ENCODE results near the gene COMT.
"Not testable (repeated sequence)": the region's sequence is repeated elsewhere in the genome, so short reads cannot be mapped to it uniquely, and the experiment has no call there.

COMT gene

DNA sequence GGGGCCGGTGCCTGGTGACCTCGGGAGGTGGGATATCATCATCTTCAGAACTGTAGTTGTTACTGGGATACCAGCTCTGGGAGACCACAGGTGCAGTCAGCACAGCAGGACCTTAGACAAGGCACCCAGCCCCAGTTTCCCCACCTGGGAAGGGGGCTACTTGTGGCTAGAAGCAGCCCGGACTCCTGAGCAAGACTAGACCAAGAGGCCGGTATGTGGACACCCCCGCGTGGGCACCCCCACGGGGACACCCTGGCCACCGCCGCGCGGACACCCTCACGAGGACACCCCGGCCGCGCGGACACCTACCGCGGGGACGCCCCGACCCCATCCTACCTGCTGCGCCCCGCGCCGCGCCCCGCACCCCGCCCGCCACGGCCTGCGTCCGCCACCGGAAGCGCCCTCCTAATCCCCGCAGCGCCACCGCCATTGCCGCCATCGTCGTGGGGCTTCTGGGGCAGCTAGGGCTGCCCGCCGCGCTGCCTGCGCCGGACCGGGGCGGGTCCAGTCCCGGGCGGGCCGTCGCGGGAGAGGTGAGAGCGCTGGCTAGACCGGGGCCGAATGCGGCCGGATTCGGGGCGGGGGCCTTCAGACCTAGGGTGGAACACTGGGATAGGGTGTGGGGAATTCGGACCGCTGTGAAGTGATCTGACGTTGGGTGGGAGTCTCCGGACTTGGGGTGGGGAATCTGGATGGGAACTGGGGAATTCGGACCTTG is at the start of gene COMT, which contains the start of gene TXNRD2:
Gene COMT (plus strand): TSS at position 408 of the 718 bp plus-strand sequence. CDS start 20,755 bp downstream, outside the sequence.
Gene TXNRD2 (minus strand): TSS at position 454 of the 718 bp plus-strand sequence. CDS start 15 bp downstream, at position 439.
- DNase-seq (ENCODE audit: low spot score) = peak; percentile 37

DNA sequence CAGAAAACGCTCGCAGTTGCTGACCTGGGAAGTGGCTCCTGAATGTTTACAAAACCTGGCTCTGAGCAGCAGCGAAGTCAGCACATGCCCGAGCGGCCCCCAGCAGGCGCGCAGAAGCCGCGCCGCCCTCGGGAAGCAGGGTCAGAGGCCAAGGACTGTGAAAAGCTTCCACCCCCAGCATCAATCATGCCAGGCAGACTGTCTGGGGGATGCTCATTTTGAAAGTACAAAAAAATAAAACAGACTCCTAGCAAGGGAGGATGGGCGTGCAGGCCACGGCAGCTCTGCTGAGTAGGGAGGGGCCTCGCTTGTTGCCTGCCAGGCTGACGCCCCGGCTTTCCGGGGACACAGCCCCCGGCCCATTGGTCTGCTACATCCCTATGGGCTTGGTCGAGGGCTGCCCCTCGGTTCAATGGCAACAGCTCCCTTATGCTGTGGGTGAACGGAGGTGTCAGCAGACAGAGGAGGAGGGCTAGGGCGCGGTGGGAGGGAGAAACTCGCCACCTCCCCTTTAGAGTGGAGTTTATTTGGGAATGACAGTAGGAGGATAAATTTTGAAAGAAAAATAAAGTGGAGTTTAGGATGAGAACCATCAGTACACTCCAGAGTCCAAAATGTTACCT is 49.2 kb upstream of the COMT start:
- no peak for DNase-seq (ENCODE audit: low spot score)

DNA sequence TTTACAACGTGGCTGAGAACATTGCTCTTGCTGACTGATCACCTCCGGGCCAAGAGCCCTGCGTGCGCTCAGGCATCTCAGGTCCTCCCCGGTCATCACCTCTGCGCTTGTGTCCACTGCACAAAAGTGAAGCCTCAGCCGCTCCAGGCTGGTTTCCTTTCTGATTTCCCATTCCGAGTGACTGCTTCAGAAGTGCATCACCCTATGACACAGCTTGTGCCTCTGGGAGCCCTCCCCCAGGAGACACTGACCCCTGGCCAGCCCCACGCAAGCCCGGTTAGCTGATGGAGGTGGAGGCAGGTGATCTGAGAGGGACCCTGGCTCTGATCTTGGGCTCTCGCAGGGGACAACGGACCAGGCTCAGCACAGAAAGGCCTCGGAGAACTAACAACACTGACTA is 48.6 kb upstream of the COMT start:
- no peak for DNase-seq (ENCODE audit: low spot score)

DNA sequence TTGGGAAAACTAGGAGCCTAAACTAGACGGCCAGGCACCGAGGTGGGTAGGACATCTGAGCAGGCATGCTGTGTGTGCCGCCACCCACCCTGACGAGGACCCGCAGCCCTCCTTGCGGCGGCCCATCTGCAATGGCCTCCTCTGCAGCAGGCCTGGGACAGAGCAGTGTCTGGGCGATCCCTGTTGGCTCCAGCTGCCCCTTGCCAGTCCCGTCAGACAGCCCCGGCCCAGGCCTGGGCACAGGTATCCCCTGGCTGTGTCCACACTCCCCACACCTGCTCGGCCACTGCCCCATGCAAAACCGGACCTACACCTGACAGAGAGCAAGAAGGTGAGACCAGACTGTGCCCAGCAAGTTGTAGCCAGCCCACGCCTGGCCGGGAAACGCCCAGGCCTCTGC is 48.2 kb upstream of the COMT start:
- DNase-seq (ENCODE audit: low spot score) = no peak

DNA sequence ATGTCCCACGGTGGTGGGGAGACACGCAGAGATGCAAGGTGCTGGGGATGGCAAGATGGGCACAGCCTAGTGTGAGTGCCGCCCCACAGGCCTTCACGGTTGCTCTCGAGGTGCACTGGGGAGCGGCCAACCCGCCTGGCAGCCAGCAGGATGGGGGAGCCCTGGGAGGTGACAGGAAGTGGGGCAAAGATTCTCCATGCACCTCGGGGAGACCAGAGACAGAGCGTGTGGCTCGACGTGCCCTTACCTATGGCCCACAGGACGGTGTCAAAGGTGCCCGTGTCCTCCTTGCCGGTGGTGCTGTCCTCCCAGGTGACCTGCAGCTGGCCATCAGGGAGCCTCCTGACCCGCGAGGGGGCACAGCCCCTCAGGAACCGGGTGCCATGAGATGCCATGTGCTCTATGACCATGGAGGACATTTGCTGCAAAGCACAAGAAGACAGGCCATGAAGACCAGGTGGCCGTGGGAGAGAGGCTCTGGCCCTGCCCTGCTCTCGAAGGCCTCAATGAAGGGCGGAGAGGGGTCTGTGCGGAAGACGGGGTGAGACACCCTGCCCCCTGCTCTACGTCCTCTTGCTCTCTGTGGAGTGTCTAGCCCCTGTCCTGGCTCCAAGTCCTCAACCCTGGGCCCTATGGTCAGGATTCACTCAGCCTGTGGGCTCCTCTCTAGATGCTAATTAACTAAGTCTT is 46.3 kb upstream of the COMT start:
- DNase-seq (ENCODE audit: low spot score) = no peak

DNA sequence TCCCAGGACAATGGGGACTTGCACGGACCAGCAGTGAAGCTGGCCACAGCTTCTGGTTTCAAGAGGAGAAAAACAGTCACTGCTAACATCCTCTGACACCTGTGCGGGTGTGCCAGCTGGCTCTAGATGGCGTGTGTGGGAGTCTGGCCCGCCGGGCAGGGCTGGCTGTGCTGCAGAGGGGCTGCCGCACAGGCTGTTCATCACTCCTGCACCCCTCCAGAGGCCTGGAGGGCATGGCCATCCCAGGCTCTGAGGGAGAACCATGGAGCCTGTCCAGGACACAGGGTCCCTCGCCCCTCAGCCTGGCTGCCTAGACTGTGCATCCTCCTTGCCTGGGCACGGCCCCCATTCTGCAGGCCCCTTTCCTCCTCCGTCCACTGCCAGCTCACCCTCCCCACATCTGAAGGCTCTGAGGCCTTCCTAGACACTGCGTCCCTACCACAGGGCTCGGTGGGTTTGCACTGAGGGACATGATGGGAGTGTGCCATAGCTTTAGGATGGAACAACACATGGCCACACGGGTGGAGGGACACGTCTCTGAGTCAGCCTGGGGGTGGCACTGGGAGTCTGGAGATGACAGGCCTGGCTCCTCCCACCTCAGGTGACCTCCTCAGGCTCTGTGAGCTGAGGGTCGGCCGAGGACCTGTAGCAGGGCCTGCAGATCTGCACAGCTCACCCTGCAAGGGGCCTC is 44.8 kb upstream of the COMT start:
- DNase-seq (ENCODE audit: low spot score) = no peak

DNA sequence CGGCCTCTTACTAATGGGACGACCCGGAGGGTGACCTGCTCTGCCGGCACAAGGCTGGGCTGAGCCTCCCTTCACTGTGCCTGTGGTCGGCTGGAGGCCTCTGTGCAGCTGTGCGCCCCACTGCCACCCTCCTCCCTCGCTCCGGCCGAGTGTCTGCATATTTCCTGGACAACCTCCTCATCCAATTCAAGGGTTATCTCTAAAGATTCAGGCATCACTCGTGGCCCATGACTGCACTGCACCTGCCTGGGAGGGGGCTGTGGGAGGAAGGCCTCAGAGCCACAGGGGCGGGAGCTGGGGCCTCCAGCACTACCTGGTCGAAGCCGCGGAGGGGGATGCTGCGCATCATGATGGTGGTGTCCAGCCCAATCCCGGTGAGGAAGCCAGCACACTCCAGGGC is 43.8 kb upstream of the COMT start:
- no peak for DNase-seq (ENCODE audit: low spot score)

DNA sequence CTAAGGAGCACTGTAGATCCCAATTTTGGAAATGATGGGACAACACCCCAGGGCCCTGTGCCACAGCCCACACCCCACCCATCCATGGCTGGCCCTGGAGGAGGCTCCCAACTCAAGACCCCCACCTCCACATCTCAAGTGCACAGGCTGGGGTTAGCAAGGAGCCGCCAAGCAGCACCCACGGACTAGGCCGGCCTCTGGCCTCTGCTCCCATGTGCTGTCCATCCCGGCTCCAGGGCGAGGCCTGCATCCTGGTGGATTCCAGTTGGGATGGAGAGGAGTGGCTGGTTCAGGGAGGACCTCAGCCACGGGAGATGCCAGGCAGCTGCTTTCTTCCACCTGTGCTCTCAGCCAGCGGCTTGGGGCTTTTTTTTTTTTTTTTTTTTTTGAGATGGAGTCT is 43.4 kb upstream of the COMT start:
- no peak for DNase-seq (ENCODE audit: low spot score)

DNA sequence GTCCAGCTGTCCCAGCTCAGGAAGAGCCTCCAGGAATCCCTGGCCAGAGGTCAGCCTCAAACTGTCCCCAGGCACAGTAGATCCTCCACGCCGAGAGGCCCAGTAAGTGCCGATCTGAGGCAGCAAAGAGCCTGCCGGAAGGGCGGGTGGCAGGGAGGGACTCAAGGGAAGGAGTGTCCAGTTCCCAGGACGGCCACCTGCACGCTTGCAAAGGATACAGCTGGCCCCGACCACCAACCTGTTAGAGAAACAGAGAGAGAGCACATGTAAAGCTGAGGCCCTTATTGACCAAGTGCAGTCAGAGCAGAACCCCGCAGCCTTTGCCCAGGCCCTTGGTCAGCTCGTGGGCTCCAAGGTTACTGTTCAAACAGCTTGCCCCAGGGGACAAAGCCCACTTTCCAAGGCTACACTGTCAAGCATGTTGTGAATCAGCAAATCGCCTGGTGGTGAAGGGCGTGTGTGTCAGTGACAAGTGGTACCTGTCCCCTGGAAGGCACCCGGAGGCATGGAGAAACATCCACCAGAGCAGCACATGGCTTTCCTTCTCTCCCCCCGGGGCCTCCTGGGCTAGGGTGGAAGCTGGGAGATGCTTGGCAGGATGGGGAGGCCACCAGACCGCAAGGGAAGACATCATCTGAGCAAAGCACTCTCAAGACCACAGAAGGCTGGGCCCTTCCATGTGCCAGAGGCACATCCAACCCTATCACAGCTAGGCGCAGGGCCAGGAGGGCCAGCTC is 42.6 kb upstream of the COMT start:
- no peak for DNase-seq (ENCODE audit: low spot score)

DNA sequence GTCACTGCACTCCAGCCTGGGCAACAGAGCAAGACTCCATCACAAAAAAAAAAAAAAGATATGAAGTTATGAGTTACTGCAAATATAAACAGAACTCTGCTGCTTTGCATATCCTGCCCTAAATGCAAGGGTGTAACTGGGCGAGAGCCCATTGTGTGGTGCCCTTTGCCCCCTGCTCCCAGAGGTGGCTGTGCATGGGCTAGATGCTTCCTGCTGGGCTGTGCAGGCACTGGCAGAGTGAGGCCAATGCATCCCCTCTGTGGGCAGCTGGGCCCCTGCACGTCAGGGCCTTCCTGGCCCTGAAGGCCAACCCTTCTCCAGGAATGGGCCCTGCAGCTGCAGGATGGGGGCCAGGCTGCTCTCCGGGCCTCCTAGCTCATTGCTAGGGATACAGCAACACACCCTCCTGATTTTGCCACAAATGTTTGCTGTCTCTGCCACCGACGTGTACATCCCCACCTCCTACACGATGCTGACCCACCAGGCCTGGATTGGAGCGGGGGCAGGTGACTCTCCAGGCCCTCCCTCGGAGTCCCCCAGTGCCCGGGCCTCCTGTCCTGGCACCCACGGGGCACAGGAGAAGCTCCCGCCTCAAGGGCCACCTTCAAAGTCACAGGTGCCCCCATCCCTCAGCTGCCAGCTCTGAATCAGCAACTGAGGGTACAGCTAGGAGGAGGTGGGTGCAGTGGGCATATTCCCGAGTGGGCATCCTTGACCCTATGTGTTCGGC is 40.7 kb upstream of the COMT start:
- DNase-seq (ENCODE audit: low spot score) = no peak

DNA sequence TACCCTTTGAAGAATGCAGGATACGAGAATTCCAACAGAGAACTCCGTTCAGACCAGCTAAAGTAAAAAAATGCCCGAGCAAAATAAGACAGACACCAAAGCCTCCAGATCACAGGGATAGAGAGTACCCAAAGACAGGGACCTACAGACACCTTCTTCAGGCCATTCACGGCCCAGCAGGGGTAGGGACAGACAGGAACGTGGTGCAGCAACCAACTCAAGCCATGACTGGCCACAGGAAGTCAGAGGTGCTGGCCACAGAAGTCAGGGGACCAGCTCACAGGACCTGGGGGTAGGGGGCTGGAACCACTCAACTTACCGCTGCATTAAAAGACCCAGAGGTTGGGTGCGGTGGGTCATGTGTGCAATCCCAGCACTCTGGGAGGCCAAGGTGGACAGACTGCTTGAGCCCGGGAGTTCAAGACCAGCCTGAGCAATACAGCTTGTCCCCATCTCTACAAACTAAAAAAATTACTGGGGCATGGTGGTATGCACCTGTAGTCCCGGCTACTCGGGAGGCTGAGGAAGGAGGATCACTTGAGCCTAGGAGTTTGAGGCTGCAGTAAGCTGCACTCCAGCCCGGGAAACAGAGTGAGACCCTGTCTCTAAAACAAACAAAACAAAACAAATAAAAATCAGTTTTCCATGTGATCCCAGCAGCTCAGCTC is 39.9 kb upstream of the COMT start:
- DNase-seq (ENCODE audit: low spot score) = no peak

DNA sequence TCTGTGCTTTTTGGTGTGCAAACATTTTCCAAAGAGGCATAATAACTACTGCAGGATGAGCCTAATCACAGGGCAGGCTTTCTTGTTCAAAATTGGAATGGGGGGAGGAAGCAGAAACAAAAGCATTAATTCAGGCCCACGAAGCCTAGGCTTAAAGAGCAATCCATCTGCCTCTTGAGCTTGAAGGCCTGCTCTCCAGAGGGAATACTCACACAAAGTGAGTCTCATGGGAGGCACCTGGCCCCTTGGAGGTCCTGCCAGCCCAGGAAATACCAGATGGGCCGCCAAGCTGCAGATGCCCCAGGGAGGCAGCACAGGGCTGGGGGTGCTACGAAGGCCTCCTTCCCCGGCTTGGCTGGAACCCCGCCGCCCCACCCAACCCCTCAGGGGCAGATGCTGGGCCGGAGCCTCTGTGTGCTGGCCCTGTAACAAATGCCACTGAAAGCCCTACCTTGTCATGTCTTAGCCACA is 39.3 kb upstream of the COMT start:
- DNase-seq (ENCODE audit: low spot score) = no peak

DNA sequence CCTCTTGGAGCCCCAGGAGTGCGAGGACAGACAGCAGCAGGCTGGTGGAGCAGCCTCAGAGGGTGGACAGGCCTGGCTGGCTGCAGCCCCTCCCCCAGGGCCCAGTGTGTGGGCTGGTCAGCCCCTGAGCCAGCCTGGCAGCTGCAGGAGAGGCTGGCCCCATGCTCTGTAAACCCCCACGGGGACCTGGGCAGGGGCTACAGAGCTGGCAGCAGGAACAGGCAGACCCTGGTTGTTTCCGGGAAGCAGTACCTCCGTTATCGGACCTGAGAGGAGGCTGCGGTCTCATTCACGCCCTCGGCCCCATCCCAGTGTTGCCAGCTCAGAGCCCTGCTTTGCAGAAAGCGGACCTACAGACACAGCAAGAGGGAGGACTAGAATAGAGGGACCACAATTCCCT is 38.5 kb upstream of the COMT start:
- no peak for DNase-seq (ENCODE audit: low spot score)

DNA sequence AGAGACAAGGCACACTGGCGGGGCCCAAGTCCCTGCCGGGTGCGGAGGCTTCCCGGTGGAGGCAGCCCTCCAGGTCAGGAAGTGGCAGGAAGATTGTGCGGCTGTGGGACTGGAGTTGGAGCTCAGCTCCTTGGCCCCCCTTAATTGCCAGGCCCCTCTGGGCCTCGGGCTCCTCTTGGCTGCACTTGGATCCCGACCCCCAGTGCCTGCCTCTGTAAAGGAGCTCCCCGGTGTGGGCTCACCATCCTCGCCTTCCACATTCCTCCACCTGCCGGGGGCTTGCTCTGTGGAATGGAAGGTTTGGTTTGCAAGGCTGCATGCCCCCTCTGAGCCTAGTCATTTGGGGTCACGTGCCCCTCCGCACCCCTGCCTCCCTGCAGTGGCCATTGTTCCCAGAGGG is 38.1 kb upstream of the COMT start:
- no peak for DNase-seq (ENCODE audit: low spot score)

DNA sequence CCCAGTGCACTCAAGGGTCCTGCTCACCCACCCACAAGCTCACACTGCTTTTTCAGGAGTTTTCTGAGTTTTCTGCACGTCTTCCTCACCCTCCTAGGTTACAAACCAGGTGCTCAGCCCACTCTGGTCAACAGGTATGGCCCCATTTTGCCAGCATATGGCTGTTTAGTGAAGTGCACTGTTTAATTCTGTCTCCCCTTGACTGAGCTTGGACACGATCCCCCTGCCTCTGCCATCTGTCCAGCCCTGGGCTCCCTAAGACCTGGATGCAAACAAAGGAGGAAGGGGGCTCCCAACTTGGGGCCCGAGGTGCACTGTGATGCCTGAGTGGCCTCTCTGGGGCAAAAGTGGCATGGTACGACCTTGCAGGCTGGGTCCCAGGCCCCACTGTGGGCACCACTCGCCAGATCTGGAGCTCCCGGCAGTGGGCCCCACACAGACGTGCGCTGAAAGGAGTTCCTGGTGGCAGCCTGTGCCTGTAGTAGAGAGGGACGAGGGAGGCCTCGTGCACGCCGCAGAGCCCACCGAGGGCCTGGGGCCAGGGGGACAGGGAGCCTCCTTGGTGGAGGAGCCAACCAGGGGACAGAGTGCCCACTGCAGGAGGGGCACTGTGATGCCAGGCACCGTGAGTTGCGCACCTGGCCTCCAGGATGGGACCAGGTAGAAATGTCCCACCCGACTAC is 37.3 kb upstream of the COMT start:
- no peak for DNase-seq (ENCODE audit: low spot score)

DNA sequence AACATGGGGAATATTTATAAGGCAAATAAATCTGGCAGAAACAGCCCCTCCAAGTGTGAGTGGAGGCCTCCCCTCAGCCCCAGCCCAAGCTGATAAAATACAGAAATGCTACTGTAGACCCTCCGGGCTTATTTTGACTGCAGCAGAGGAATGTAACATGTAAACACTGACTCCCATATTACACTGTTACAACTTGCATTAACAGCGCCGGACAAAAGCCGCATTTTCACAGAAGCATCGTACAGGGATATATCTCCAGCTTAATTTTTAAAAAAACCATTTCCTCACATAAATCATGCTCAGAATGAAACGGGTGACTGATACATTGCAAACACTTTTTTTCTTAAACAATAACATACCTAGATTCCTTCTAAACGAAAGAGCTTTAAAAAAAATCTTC is 36.6 kb upstream of the COMT start:
- DNase-seq (ENCODE audit: low spot score) = no peak

DNA sequence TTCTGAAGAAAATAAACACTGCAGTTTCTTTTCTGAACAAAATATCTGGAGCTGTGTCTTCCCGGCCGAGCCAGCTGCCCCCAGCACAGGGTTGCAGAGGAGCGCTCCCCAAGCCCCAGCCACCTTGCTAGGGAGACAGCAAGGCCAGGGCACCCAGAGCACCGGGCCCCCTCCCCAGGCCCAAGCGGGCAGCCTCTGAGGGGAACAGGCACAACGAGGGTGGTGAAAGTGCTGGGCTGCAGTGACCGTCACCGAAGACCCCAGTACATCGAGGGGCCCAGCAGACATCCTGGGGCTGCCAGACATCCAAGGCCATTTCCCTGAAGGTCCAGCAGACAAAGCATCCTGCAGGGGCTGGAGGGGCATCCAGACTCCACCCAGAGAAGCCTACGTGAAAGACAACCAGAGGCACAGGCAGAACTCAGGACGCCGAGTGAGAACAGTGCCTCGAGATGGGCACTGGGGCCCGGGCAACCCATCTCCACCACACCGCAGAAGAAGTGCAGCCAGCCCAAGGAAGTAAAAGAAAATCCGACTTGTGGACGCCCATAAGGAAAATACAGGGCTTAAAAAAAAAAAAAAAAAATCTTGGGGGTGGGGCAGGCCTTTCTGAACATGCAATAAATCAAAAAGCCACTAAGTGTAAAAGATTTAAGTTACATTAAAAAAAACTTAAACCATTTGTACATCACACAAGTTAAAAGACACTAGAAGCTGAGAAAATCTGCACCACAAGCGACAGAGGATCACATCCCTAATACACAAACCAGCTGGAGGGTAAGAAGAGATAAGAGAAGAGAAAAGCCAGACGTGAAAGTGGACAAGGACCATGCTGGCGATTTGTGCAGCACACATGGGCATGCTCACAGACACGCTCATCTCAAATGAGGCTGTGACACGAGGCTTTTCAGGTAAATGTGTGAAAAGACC is 36.0 kb upstream of the COMT start:
- DNase-seq (ENCODE audit: low spot score) = no peak

DNA sequence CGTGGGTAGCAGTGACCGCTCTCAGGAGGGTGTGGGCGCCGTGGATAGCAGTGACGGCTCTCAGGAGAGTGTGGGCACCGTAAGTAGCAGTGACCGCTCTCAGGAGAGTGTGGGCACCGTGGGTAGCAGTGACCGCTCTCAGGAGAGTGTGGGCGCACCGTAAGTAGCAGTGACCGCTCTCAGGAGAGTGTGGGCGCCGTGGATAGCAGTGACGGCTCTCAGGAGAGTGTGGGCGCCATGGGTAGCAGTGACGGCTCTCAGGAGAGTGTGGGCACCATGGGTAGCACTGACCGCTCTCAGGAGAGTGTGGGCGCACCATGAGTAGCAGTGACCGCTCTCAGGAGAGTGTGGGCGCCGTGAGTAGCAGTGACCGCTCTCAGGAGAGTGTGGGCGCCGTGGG is 34.7 kb upstream of the COMT start:
- DNase-seq (ENCODE audit: low spot score) = not testable (repeated sequence)

DNA sequence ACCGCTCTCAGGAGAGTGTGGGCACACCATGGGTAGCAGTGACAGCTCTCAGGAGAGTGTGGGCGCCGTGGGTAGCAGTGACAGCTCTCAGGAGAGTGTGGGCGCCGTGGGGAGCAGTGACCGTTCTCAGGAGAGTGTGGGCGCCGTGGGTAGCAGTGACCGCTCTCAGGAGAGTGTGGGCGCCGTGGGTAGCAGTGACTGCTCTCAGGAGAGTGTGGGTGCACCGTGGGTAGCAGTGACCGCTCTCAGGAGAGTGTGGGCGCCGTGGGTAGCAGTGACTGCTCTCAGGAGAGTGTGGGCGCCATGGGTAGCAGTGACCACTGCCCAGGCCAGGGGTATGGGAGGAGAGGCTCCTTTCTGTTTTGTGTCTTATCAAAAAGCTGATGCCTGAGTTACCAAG is 33.7 kb upstream of the COMT start:
- not testable (repeated sequence) for DNase-seq (ENCODE audit: low spot score)
